Ascending aorta (tissue), 2 donors: ENCODE results near the gene DNAJB2. TPM values are rescaled to one million over a fixed set of nuclear protein-coding genes. Genes with fewer than 3 reads are reported as not detected.
A peak's percentile ranks its signal among the peaks of the same experiment; 100 is the strongest.

Experiments
- DNase-seq, 2 donors: peaks; one replicate each; pipeline ENCODE4 v3.0.0-alpha.2; 2019; ENCODE audit warnings: low spot score in 2 of 2
- H3K27ac ChIP-seq, 2 donors: fragments of 200-600 bp; sonication (generic); one replicate each; pipeline ENCODE4 v1.5.1; 2016 to 2017; ENCODE audit warnings: mild to moderate bottlenecking in 1 of 2
- H3K27me3 ChIP-seq: fragments of 200-600 bp; sonication (generic); one replicate; pipeline ENCODE4 v1.5.1; 2017
- H3K36me3 ChIP-seq, 2 donors: fragments of 200-600 bp; sonication (generic); one replicate each; pipeline ENCODE4 v1.5.1; 2016
- H3K4me1 ChIP-seq, 2 donors: fragments of 200-600 bp; sonication (generic); one replicate each; pipeline ENCODE4 v1.5.1; 2016 to 2017; ENCODE audit warnings: mild to moderate bottlenecking in 1 of 2
- H3K4me3 ChIP-seq, 2 donors: fragments of 200-600 bp; sonication (generic); one replicate each; pipeline ENCODE4 v1.5.1; 2016 to 2017; ENCODE audit warnings: mild to moderate bottlenecking in 1 of 2
- H3K9me3 ChIP-seq, 2 donors: fragments of 200-600 bp; sonication (generic); one replicate each; pipeline ENCODE4 v1.5.1; 2016
- intact Hi-C: fragments of 100-400 bp; cut with DNase I; formaldehyde crosslinking; loops from one replicate; pipeline ENCODE4 v1.15.1; 2023
- total RNA-seq: library from RNA; depleted of rRNA; stranded (reverse); fragments of >200 nt; gene quantifications from one replicate; pipeline ENCODE4 v1.1.0, GENCODE V29; 2016
- TF ChIP-seq, protein P1 (sequence below), 3 experiments: fragments of 200-600 bp in 2 of 3; fragments of 450-650 bp in 1 of 3; sonication (generic) in 2 of 3; IDR thresholded peaks; one replicate each; pipeline ENCODE4 v1.5.1; 2016 to 2019; ENCODE audit warnings: antibody characterized with exemption in 3 of 3, mild to moderate bottlenecking in 1 of 3, moderate library complexity in 1 of 3

Gene DNAJB2
- total RNA-seq, 1 donor from 2014 or later: 51.0 TPM

DNA sequence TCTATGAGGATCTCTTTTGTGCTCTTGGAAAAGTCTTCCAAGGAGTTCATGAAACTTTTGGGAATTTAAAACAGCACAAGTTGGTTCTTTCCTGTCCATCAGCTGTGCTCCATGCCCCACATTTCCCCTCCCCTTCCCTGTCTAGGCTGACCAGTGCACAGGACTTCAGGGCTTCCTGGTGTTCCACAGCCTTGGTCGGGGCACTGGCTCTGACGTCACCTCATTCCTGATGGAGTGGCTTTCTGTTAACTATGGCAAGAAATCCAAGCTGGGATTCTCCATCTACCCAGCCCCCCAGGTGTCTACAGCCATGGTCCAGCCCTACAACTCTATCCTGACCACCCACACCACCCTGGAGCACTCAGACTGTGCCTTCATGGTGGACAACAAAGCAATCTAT lies 8.1 kb upstream of the DNAJB2 start:
- intact Hi-C loops: loop anchor here (10.0 kb wide), 1 partner anchor 274 kb away; the partner anchor contains the start of genes CHPF and TMEM198

DNA sequence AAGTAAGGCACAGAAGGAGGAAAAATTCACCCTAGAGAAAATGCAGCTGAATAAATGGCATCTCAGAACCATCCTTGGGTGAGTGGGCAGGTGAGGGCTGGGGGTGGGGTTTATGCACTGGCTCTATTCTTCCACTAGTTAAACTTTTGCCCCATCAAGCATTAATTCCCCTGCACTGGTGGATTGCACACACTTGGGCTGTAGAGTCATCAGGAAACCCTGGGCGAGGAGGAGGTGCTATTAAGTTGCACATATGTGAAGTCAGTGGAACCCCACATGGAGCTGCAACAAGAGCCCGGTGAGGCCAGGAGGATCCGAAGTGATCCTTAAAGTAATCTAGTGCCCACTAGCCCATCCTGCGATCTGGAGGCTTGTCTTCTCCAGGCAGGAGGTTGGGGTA lies 6.8 kb upstream of the DNAJB2 start:
- intact Hi-C loops: loop anchor here (10.0 kb wide), 1 partner anchor 272 kb away; the partner anchor contains the start of genes CHPF and TMEM198
- H3K27ac ChIP-seq: no peak overlapping the region
- H3K36me3 ChIP-seq: no peaks in the 10 kb centered on the region
- H3K9me3 ChIP-seq: no peaks in the 10 kb centered on the region
- H3K27me3 ChIP-seq: no peaks in the 10 kb centered on the region
- TF ChIP-seq, protein P1, sequence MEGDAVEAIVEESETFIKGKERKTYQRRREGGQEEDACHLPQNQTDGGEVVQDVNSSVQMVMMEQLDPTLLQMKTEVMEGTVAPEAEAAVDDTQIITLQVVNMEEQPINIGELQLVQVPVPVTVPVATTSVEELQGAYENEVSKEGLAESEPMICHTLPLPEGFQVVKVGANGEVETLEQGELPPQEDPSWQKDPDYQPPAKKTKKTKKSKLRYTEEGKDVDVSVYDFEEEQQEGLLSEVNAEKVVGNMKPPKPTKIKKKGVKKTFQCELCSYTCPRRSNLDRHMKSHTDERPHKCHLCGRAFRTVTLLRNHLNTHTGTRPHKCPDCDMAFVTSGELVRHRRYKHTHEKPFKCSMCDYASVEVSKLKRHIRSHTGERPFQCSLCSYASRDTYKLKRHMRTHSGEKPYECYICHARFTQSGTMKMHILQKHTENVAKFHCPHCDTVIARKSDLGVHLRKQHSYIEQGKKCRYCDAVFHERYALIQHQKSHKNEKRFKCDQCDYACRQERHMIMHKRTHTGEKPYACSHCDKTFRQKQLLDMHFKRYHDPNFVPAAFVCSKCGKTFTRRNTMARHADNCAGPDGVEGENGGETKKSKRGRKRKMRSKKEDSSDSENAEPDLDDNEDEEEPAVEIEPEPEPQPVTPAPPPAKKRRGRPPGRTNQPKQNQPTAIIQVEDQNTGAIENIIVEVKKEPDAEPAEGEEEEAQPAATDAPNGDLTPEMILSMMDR (IDR thresholded peaks at IDR 0.05): no peak
- H3K4me1 ChIP-seq: peaks cover 8 to 10% of the 10 kb centered on the region in 2 donors
- no peak overlapping the region for H3K4me3 ChIP-seq
- DNase-seq: no peak

More for the DNA sequence above, 8.1 kb upstream of the DNAJB2 start:
- Histone ChIP-seq H3K4me1 (peaks cover 7 to 10% of the 10 kb centered on the region in 2 donors), H3K27me3 (no peaks in the 10 kb centered on the region), H3K36me3 (no peaks in the 10 kb centered on the region), H3K27ac (no peak overlapping the region), H3K9me3 (no peaks in the 10 kb centered on the region), H3K4me3 (no peak overlapping the region)
- no peak for DNase-seq
- TF ChIP-seq, protein P1 (IDR thresholded peaks at IDR 0.05): no peak

DNA sequence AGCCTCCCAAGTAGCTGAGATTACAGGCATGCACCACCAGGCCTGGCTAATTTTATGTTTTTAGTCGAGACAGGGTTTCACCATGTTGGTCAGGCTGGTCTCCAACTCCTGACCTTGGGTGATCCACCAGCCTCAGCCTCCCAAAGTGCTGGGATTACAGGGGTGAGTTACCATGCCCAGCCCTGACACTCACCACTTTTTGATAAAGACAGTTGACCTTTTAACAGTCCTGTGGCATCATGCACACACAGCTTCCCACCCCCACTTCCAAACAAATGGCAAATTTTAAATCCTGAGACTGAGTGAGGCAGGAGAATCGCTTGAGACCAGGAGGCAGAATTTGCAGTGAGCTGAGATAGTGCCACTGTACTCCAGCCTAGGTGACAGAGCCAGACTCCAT lies 6.2 kb upstream of the DNAJB2 start:
- no peak for DNase-seq
- H3K4me3 ChIP-seq: no peak overlapping the region
- TF ChIP-seq, protein P1 (IDR thresholded peaks at IDR 0.05): no peak
- peaks cover 10 to 14% of the 10 kb centered on the region in 2 donors for H3K4me1 ChIP-seq
- no peaks in the 10 kb centered on the region for H3K27me3 ChIP-seq
- H3K9me3 ChIP-seq: no peaks in the 10 kb centered on the region
- H3K36me3 ChIP-seq: no peaks in the 10 kb centered on the region
- intact Hi-C loops: loop anchor here (10.0 kb wide), 1 partner anchor 272 kb away; the partner anchor contains the start of genes CHPF and TMEM198
- peak overlapping the region; percentile 96 for H3K27ac ChIP-seq

DNA sequence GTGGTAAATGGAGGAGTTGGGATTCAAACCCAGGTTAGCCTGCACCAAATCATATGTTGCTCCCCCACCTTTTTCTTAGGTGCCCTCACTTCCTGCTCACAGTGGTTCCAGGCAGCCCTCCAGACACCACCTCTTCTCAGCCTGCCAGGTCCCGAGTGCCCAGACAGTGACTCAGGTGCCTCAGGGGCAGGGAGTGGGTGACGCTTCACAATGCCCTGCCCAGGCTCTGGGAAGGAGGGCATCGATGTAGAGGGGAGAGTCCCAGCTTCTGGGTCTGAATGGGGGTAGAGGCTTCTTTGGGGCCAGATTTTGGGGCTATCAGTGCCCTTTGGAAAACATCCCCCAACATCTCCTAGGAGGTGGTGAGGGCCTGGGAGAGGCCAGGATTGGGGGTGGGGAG lies 5.2 kb upstream of the DNAJB2 start:
- peak overlapping the region in 1 of 2 donors; percentile 5 for H3K4me3 ChIP-seq
- no peaks in the 10 kb centered on the region for H3K36me3 ChIP-seq
- intact Hi-C loops: loop anchor here (1.0 to 10.0 kb wide), 4 partner anchors 20 to 271 kb away; partner anchors contain the start of genes CHPF, RETREG2 and TMEM198
- TF ChIP-seq, protein P1 (IDR thresholded peaks at IDR 0.05): no peak
- no peaks in the 10 kb centered on the region for H3K9me3 ChIP-seq
- DNase-seq: peak; percentile 52 to 78
- H3K27ac ChIP-seq: peak overlapping the region; percentile 96
- peaks cover 10 to 23% of the 10 kb centered on the region in 2 donors for H3K4me1 ChIP-seq
- H3K27me3 ChIP-seq: no peaks in the 10 kb centered on the region

DNA sequence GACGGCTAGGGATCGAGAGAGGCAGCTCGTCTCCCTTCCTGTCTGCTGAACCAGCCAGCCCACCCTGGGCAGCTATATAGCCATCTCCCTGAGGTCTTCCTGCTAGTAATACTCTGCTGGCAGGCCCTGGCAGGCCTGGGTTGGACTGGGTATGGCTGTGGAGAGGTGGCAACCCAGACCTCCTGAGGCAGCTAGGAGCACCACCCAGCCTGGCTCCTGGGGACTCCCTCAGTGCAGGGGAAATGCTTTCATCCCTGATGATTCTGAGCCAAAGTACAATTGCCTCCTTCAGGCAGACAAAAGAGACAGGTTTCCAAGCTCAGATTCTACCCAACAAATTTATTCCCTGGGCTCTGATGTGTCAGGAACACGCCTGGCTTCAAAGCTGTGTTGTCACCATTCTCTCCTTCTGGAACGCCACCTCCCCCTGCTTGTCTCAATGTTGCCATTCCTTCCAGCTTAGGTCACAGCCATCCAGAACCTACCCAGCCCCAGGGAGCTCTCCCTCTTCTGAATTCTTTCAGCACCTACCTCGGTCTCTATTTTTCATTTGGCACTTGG lies 4.7 kb upstream of the DNAJB2 start:
- DNase-seq: peak; percentile 43 to 92
- Histone ChIP-seq H3K4me1 (peaks cover 10 to 23% of the 10 kb centered on the region in 2 donors), H3K9me3 (no peaks in the 10 kb centered on the region), H3K27ac (peak overlapping the region; percentile 96), H3K36me3 (no peaks in the 10 kb centered on the region), H3K27me3 (no peaks in the 10 kb centered on the region), H3K4me3 (peak overlapping the region in 1 of 2 donors; percentile 5)
- TF ChIP-seq, protein P1 (IDR thresholded peaks at IDR 0.05): peak in 1 of 3 experiments; percentile 4
- intact Hi-C loops: loop anchor here (1.0 to 10.0 kb wide), 4 partner anchors 20 to 270 kb away; partner anchors contain the start of genes CHPF, RETREG2 and TMEM198
